PFSK-1 (cell line): ENCODE measurements around the gene CAMK2N1.

Source experiments
- FOXP2 ChIP-seq: optimal IDR thresholded peaks from 2 replicates; pipeline ENCODE3; 2011; ENCODE audit warnings: borderline replicate concordance, control low read depth, inconsistent platforms; ENCODE audit not compliant: insufficient read depth; ENCODE audit errors: extremely low read length, extremely low read depth
- POLR2AphosphoS5 ChIP-seq: IDR thresholded peaks from 2 replicates; pipeline ENCODE4 v1.6.1; 2012; ENCODE audit warnings: low read depth, mild to moderate bottlenecking, control low read depth, low read length, moderate library complexity
- REST ChIP-seq, 2 experiments: IDR thresholded peaks; 2 replicates each; pipeline versions ENCODE4 v1.6.1 to v1.8.0; 2011 to 2012; ENCODE audit warnings: low read depth in 2 of 2, low read length in 2 of 2, control low read depth in 1 of 2, inconsistent platforms in 1 of 2, mild to moderate bottlenecking in 1 of 2, moderate library complexity in 1 of 2; ENCODE audit not compliant: insufficient read depth in 1 of 2
- SIN3A ChIP-seq: IDR thresholded peaks from 2 replicates; pipeline ENCODE4 v1.6.1; 2012; ENCODE audit warnings: mild to moderate bottlenecking, low read length, moderate library complexity, borderline replicate concordance; ENCODE audit not compliant: insufficient read depth
- TAF1 ChIP-seq: IDR thresholded peaks from 2 replicates; pipeline ENCODE4 v1.6.1; 2012; ENCODE audit warnings: low read length, control low read depth, borderline replicate concordance; ENCODE audit not compliant: insufficient read depth

Gene CAMK2N1

GRCh38 chr1:20496241-20496661 lies 10.2 kb upstream of the CAMK2N1 start:
- TF ChIP-seq FOXP2 (no peak), TAF1 (no peak), POLR2AphosphoS5 (no peak), SIN3A (no peak), REST (IDR thresholded peaks at IDR 0.05; ENCODE audit: insufficient read depth in 1 of 2, low read depth in 2 of 2, low read length in 2 of 2) (no peak)

GRCh38 chr1:20495661-20496060 lies 9.7 kb upstream of the CAMK2N1 start:
- TF ChIP-seq TAF1 (no peak), FOXP2 (no peak)

- TF ChIP-seq FOXP2 (no peak), TAF1 (no peak), SIN3A (no peak), POLR2AphosphoS5 (no peak), REST (IDR thresholded peaks at IDR 0.05; ENCODE audit: insufficient read depth in 1 of 2, low read depth in 2 of 2, low read length in 2 of 2) (no peak)
Measured at GRCh38 chr1:20494609-20495311, 8.8 kb upstream of the CAMK2N1 start.

GRCh38 chr1:20493839-20494608 lies 8.0 kb upstream of the CAMK2N1 start:
- TF ChIP-seq REST (IDR thresholded peaks at IDR 0.05; ENCODE audit: insufficient read depth in 1 of 2, low read depth in 2 of 2, low read length in 2 of 2) (no peak), SIN3A (no peak), POLR2AphosphoS5 (no peak), FOXP2 (no peak), TAF1 (no peak)

GRCh38 chr1:20493309-20493708 lies 7.3 kb upstream of the CAMK2N1 start:
- TF ChIP-seq SIN3A, result no peak
- no peak for TF ChIP-seq REST (IDR thresholded peaks at IDR 0.05; ENCODE audit: insufficient read depth in 1 of 2, low read depth in 2 of 2, low read length in 2 of 2)
- TF ChIP-seq FOXP2, result no peak
- TF ChIP-seq POLR2AphosphoS5, result no peak
- TF ChIP-seq TAF1, result no peak
